ENCODE results near the gene SEMA7A. TPM values are rescaled to one million over a fixed set of nuclear protein-coding genes. Genes with fewer than 3 reads are reported as not detected.

Gene SEMA7A
- total RNA-seq, 4 donors from 2014 or later, result 0.29 to 16.9 (median 4.5) TPM; not detected in 1

DNA sequence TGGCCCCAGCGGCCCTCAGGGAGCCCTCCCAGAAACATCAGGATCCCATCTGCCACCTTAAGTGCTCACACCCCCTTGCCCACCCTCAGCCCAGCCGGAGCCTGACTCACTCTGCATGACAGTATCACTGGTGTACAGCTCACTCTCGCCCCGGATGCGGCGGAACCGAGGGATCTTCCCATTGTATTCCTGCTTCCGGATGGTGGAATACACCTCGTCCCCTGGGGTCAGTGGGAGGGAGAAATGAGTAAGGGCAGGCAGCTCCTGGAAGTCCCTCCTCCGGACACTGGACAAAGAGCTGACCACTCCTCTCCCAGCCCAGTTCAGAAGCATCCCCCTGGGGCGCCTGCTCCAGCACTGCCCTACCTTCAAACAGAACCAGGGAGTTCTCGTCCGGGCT lies 16.5 kb downstream of the SEMA7A start:
- H3K4me3 ChIP-seq, result no peak overlapping the region

DNA sequence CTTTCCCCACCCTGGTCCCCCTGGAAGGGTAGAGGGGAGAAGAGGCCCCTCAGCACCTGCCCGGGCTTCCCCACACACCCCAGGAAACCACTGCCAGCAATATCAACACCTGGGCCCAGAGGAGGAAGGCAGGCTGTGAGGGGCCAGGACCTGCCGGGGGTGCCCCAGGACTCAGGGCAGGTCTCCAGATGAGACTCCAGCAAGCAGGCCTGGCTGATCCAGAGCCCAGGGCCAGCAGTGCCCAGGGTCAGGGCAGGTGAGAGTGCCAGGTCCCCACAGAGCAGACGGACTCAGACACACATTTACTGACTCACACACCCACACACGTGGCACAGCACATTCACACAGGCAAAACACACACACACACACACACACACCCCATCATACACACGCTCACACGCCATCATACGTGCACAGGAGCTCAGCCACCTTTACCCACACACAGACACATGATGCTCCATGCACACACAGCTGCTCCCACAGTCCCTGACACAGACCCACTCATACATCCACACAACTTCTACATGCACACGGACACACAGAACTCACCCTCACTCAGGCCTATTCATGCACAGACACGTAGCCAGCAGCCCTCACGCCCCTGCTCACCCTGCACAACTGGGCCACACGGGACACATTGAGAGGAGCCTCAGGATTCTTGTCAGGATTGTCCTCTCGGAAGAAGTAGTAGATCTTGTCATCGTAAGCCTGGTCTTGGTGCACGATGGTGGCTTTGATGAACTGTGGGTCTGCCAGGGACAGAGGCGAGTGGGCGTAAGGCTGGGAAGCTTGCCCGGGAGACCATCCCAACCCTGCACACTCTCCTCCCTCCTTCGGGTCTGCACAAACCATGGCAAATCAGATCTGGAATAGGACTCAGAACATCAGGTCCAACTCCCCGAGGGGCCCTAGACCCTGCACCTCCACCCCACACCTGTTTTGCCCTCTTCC lies 17.5 kb downstream of the SEMA7A start:
- H3K4me3 ChIP-seq, result no peak overlapping the region
- DNase-seq, result no peak
- no peaks in the 10 kb centered on the region for H3K27me3 ChIP-seq
- no peak for TF ChIP-seq POLR2A (IDR thresholded peaks at IDR 0.05)
- TF ChIP-seq, protein P1, sequence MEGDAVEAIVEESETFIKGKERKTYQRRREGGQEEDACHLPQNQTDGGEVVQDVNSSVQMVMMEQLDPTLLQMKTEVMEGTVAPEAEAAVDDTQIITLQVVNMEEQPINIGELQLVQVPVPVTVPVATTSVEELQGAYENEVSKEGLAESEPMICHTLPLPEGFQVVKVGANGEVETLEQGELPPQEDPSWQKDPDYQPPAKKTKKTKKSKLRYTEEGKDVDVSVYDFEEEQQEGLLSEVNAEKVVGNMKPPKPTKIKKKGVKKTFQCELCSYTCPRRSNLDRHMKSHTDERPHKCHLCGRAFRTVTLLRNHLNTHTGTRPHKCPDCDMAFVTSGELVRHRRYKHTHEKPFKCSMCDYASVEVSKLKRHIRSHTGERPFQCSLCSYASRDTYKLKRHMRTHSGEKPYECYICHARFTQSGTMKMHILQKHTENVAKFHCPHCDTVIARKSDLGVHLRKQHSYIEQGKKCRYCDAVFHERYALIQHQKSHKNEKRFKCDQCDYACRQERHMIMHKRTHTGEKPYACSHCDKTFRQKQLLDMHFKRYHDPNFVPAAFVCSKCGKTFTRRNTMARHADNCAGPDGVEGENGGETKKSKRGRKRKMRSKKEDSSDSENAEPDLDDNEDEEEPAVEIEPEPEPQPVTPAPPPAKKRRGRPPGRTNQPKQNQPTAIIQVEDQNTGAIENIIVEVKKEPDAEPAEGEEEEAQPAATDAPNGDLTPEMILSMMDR (IDR thresholded peaks at IDR 0.05), result no peak
- H3K27ac ChIP-seq, result no peak overlapping the region
- no peaks in the 10 kb centered on the region for H3K36me3 ChIP-seq
- intact Hi-C loops (cut with DNase I; ENCODE audit: low total_unique reads), result no loop called here
- H3K4me1 ChIP-seq, result no peaks in the 10 kb centered on the region
- no peaks in the 10 kb centered on the region for H3K9me3 ChIP-seq

More for the DNA sequence above, 16.5 kb downstream of the SEMA7A start:
- no peak for DNase-seq
- Histone ChIP-seq H3K9me3 (no peaks in the 10 kb centered on the region), H3K4me1 (peaks cover 0 to 1% of the 10 kb centered on the region in 2 donors), H3K36me3 (no peaks in the 10 kb centered on the region), H3K27me3 (no peaks in the 10 kb centered on the region), H3K27ac (no peak overlapping the region)
- intact Hi-C loops (cut with DNase I; ENCODE audit: low total_unique reads), result no loop called here
- TF ChIP-seq, protein P1 (IDR thresholded peaks at IDR 0.05), result no peak
- no peak for TF ChIP-seq POLR2A (IDR thresholded peaks at IDR 0.05)

DNA sequence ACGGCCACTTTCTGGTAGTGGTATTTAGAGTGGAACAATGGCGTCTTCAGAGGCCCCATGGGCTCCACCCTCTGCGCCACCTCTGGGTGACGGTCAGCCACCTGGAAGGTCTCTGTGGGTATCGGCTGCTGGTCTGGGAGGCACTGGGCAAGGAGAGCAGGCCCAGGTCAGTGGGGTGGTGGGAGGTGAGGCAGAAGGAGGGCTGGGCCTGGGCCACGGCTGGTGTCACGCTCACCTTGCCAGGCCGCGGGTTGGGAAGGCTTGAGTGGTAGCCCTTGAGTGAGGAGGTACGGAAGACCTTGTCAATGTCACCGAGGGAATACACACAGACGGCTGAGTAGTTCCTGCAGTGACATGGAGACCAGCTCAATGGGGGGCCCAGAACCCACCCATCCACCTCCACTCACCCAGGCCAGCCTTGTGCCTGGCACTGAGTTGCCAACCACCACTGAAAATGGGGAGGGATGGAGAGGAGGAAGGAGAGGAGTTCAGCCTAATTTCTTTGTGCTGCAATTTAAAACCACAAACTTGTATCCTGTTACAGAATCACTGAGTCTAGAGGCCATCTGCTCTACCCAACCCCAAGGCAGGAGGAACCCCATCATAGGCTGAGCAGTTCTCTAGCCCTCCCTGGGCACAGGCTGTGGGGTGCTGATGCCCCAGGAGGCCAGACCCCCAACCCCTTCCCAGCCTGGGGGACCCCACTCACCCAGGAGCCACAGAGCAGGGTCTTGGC lies 19.0 kb downstream of the SEMA7A start:
- Histone ChIP-seq H3K36me3 (no peaks in the 10 kb centered on the region), H3K27me3 (no peaks in the 10 kb centered on the region), H3K4me1 (no peaks in the 10 kb centered on the region), H3K9me3 (no peaks in the 10 kb centered on the region), H3K27ac (no peak overlapping the region), H3K4me3 (no peak overlapping the region)
- intact Hi-C loops (cut with DNase I; ENCODE audit: low total_unique reads), result no loop called here
- TF ChIP-seq POLR2A (IDR thresholded peaks at IDR 0.05), result no peak
- TF ChIP-seq, protein P1 (IDR thresholded peaks at IDR 0.05), result no peak
- DNase-seq, result no peak

DNA sequence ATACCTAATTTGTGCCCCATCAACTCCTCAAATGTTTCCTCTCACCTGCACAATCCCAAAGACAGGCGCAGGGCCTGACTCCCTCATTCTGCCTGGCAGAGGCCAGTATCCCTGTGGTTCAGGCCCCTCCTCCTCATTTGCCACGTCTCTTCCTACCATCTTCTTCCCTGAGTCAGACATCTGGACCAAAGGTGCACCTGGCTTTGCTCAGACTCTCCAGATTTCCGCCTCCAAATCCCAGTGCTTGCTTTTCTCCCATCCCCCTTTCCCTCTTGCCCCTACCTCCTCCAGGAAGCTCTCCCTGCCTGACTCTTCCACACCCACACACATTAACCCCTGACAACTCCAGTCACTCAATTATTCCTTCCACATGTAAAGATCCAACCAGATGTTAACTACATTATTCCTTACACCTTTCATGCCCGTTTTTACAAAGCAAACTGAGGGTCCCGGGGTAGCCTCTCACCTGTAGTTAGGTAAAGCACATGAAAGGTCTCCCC lies 19.6 kb downstream of the SEMA7A start:
- no peaks in the 10 kb centered on the region for H3K27me3 ChIP-seq
- no peak for DNase-seq
- no peak overlapping the region for H3K4me3 ChIP-seq
- no peak for TF ChIP-seq POLR2A (IDR thresholded peaks at IDR 0.05)
- TF ChIP-seq, protein P1 (IDR thresholded peaks at IDR 0.05), result no peak
- intact Hi-C loops (cut with DNase I; ENCODE audit: low total_unique reads), result no loop called here
- H3K36me3 ChIP-seq, result no peaks in the 10 kb centered on the region
- no peaks in the 10 kb centered on the region for H3K9me3 ChIP-seq
- H3K4me1 ChIP-seq, result no peaks in the 10 kb centered on the region
- no peak overlapping the region for H3K27ac ChIP-seq

Measured in uterus (tissue), 4 donors.